GM11168 (cell line): ENCODE measurements around the gene SEPTIN6.

Experiments used
- in situ Hi-C: fragments of 300-500 bp; cut with MboI; formaldehyde crosslinking; loops from one replicate; pipeline ENCODE4 v1.12.0; 2022; ENCODE audit warnings: low sequenced_read_pairs; ENCODE audit not compliant: unreplicated experiment

The SEPTIN6 gene

DNA sequence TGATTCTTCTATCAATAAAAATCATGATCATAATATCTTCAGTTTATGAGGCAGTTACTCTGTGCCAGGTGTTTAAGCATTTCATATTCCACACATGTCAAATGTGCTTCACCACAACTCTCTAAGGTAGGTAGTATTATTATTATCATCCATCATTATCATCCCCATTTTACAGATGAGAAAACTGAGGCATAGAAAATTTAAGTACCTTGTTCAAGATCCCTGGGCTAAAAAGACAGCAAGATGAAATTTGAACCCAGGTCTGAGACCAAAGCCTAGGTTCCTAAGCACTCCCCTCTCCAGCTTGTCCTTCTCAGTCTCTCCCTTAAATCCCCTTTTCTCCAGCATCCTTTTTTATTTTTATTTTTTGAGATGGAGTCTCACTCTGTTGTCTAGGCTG is 33.4 kb downstream of the SEPTIN6 start:
- in situ Hi-C loops = no loop called here

DNA sequence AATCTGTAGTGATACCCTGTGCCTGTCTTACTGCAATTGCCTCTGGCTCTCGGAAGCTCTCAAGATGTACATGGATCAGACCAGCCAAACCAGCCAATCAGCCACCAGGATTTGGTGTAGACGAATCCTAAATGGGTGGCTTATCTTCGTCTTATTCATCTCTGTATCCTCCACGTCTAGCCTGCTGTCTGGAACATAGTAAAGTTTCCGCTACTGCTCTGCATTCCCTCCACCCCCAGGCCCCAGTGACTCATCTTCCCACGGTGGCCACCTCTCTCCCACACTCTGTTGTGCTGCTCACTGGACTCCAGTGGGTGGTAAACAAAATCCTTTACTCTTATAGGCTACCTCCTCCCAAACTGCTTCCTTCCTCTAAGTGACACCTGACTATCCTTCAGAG is 37.8 kb downstream of the SEPTIN6 start:
- in situ Hi-C loops = no loop called here

DNA sequence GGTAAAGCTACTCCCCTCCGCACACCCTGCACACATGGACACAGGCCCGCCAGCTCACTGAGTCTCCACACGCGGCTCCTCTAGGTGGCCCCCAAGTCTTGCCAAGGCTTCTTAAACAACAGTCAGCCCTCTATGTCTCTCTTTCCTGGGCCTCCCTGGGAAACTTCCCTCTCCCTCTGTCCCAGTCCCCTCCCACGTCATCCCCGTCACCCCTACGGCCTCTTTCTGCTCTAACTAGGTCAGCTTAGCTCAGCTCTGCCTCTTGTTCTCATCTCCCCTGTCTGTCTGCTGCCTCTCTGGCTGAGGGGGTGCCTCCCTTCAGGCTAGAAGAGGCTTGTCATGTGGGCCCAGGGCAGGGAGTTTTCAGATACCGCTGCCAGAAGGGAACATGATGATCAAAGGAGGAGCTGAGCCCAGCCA is 38.8 kb downstream of the SEPTIN6 start:
- in situ Hi-C loops = no loop called here

DNA sequence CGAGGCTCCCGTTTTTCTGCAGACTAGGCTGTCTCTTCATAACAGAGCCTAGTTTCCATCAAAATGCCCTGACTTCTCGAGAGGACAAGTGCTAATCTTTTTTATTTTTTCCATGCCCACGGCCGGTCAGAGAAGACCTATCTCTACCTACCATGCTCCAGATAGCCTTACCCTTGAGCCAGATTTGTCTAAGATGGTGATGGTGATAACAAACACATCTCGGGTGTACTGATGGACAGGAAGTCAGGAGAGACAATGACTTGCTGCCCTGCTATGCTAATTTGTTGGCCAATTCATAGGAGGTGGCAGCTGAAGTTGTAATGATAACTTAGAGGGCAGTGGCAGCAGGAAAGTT is 44.6 kb downstream of the SEPTIN6 start:
- in situ Hi-C loops = no loop called here

DNA sequence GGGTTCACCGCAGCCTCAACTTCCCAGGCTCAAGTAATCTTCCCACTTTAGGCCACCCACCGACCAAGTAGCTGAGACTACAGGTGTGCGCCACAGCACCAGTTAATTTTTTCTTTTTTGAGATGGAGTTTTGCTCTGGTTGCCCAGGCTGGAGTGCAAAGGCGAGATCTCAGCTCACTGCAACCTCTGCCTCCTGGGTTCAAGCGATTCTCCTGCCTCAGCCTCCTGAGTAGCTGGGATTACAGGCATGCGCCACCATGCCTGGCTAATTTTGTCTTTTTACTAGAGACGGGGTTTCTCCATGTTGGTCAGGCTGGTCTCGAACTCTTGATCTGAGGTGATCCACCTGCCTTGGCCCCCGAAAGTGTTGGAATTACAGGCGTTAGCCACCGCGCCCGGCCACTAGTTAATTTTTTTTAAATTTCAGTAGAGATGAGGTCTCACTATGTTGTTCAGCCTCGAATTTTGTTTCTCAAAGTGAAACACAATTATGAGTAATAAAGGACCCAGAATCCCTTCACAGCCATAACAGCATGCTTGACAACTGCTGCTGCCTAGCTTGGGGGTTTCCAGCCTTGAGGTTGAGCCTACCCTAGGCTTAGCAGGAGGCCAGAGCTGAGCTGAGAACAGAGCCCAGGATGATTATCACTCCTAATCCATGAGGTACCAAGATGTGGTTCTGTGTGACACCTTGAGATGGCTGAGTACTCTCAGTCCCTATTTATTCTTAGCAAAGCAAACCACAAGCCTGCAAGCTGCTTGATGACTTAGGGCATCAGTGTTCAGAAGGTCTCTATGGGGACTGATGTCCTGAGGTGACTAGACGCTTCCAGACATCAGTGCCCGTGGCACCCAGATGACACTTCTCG is 45.2 kb downstream of the SEPTIN6 start:
- in situ Hi-C loops = no loop called here

DNA sequence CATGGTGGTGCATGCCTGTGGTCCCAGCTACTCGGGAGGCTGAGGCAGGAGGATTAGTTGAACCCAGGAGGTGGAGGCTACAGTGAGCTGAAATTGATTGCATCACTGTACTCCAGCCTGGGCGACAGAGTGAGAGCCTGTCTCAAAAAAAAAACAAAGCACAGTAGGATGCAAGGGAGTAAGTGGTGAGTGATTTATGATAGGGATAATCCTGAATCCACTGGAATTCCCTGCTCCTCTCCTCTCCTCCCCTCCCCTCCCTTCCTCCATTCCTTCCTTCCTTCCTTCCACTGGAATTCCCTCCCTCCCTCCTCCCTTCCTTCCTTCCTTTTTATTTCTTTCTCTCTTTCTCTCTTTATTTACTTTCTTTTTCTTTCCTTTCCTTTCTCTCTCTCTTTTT is 45.9 kb downstream of the SEPTIN6 start:
- in situ Hi-C loops = no loop called here

DNA sequence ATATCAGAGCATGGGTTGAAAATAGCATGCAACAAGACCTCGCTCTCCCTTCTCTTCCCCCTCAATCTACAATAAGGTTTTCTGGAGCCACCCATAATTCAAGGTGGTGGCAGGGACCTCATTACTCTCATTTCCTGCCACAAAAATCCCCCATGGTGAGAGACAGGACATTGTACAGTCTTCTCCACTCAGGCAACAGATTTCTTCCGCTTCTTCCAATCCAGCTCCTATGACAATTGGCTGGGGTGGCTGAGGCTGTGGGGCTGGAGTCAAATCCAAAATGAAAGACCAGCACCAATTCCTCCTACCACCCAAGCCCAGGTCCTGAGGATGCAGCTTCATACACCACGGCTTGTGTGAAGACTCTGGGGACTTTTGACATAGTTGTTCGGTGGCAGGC is 46.5 kb downstream of the SEPTIN6 start:
- in situ Hi-C loops = no loop called here

DNA sequence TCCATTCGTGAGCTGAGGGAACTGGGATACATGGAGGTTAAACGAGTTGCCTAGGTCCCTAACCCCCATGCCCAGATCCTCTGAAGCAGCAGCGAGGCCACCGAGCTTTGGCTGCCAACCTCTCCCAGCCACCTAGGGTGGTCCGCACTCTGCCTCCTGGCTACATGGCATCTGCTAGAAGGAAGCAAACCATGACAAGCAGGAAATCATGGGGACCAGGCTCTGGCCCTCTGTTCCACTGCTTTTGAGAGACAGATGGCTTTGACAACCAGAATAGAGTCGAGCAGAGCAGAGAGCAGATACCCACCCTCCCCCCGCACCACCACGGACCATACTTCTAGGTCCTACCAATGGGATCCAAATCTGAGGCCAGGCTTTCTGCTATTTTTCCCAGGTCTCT is 49.3 kb downstream of the SEPTIN6 start:
- in situ Hi-C loops = no loop called here
